Activated CD8-positive, alpha-beta memory T cell treated with anti-CD3 and anti-CD28 coated beads, Interleukin-2, amount 50 U/mL, for 24 hours (primary cell): ENCODE data around the gene RAB30.

Source experiments
- DNase-seq: peaks from one replicate; pipeline ENCODE4 v3.0.0-alpha.2; 2020; ENCODE audit errors: extremely low read depth

The RAB30 gene

GRCh38 chr11:83071567-83072349, at the start of gene RAB30:
RAB30 (minus strand) TSS chr11:83071897; CDS start chr11:82997316, 74,581 bp downstream.
- DNase-seq = peak; percentile 88

GRCh38 chr11:83120327-83120726, 48.6 kb upstream of the RAB30 start:
- no peak for DNase-seq

- no peak for DNase-seq
These were observed 47.5 kb upstream of the RAB30 start for GRCh38 chr11:83119216-83119615.

- no peak for DNase-seq
These were observed 47.1 kb upstream of the RAB30 start for GRCh38 chr11:83118814-83119213.

- DNase-seq = no peak
These were observed 44.4 kb upstream of the RAB30 start for GRCh38 chr11:83116015-83116641.

- no peak for DNase-seq
These were observed 43.9 kb upstream of the RAB30 start for GRCh38 chr11:83115551-83115950.

- no peak for DNase-seq
These were observed 43.3 kb upstream of the RAB30 start for GRCh38 chr11:83115026-83115425.

GRCh38 chr11:83112886-83113285, 41.2 kb upstream of the RAB30 start:
- DNase-seq = no peak

- DNase-seq = no peak
These were observed 33.5 kb upstream of the RAB30 start for GRCh38 chr11:83105168-83105567.

GRCh38 chr11:83102834-83103233, 31.1 kb upstream of the RAB30 start:
- DNase-seq = no peak

GRCh38 chr11:83097429-83098075, 25.9 kb upstream of the RAB30 start:
- no peak for DNase-seq

- DNase-seq = no peak
These were observed 21.9 kb upstream of the RAB30 start for GRCh38 chr11:83093634-83094033.

- DNase-seq = no peak
These were observed 21.0 kb upstream of the RAB30 start for GRCh38 chr11:83092488-83093384.

GRCh38 chr11:83088965-83089364, 17.3 kb upstream of the RAB30 start:
- no peak for DNase-seq

GRCh38 chr11:83087035-83087434, 15.3 kb upstream of the RAB30 start:
- DNase-seq = no peak

- no peak for DNase-seq
These were observed 8.1 kb upstream of the RAB30 start for GRCh38 chr11:83079820-83080219.

- DNase-seq = no peak
These were observed 6.6 kb upstream of the RAB30 start for GRCh38 chr11:83078269-83078668.

GRCh38 chr11:83073884-83074283, 2.2 kb upstream of the RAB30 start:
- no peak for DNase-seq

- DNase-seq = no peak
These were observed 1.6 kb upstream of the RAB30 start for GRCh38 chr11:83073258-83073657.

GRCh38 chr11:83072350-83073242, 899 bp upstream of the RAB30 start:
- no peak for DNase-seq
